Panc1 (cell line): Measurements from ENCODE around the gene ME1. TPM values are rescaled to one million over a fixed set of nuclear protein-coding genes. Genes with fewer than 3 reads are reported as not detected.

Experiments used
- ATAC-seq: fragments of 200-7000 bp; cut with Tn5 transposase; 2 replicates; pipeline ENCODE4 v1.9.1; 2020; ENCODE audit warnings: mild to moderate bottlenecking, moderate library complexity
- BruUV-seq: library from RNA; stranded (reverse); fragments of 400-500 nt; replicated peaks from 2 replicates; lab custom pipeline; 2021; lab: Mats Ljungman, UMichigan
- CTCF ChIA-PET: fragments of 300-600 bp; sonication (Branson Sonifier 250); formaldehyde crosslinking; loops from one replicate; lab custom pipeline; 2022; ENCODE audit warnings: antibody characterized with exemption; lab: Charles Lee
- POLR2A ChIA-PET: fragments of 300-600 bp; sonication (Branson Sonifier 250); formaldehyde crosslinking; loops from one replicate; lab custom pipeline; 2022; ENCODE audit warnings: antibody characterized with exemption; lab: Charles Lee
- DNase-seq: peaks from one replicate; pipeline ENCODE4 v3.0.0-alpha.2; 2010; ENCODE audit warnings: low read depth, low spot score
- H3K27ac ChIP-seq: 2 replicates; pipeline ENCODE4 v1.5.1; 2011; ENCODE audit warnings: mild to moderate bottlenecking, low read length, inconsistent platforms
- H3K27me3 ChIP-seq: fragments of 200-500 bp; sonication (Bioruptor generic); 2 replicates; pipeline ENCODE4 v1.6.0; 2014; ENCODE audit warnings: low read length, inconsistent platforms; ENCODE audit not compliant: control insufficient read depth, insufficient read depth
- H3K36me3 ChIP-seq: fragments of 200-500 bp; sonication (Bioruptor generic); 2 replicates; pipeline ENCODE4 v1.5.1; 2014; ENCODE audit warnings: inconsistent platforms, mild to moderate bottlenecking, low read length, moderate library complexity; ENCODE audit not compliant: control insufficient read depth, insufficient read depth
- H3K4me1 ChIP-seq: 2 replicates; pipeline ENCODE4 v1.5.1; 2011; ENCODE audit warnings: inconsistent platforms, mild to moderate bottlenecking, low read length, moderate library complexity; ENCODE audit not compliant: control insufficient read depth, insufficient read depth
- H3K4me3 ChIP-seq, 2 experiments: 2 replicates each; pipeline ENCODE4 v1.5.1; 2011 to 2012; ENCODE audit warnings: low read depth in 2 of 2, low read length in 2 of 2, mild to moderate bottlenecking in 2 of 2, inconsistent platforms in 1 of 2, moderate library complexity in 1 of 2
- H3K9me3 ChIP-seq: fragments of 200-500 bp; sonication (Bioruptor generic); 2 replicates; pipeline ENCODE4 v1.5.1; 2014; ENCODE audit warnings: low read depth, mild to moderate bottlenecking, inconsistent platforms, low read length, moderate library complexity; ENCODE audit not compliant: control insufficient read depth, insufficient read depth
- POLR2AphosphoS5 ChIP-seq: IDR thresholded peaks from 2 replicates; pipeline ENCODE4 v1.6.1; 2012; ENCODE audit warnings: mild to moderate bottlenecking, low read depth, low read length, moderate library complexity
- SIN3A ChIP-seq: IDR thresholded peaks from 2 replicates; pipeline ENCODE4 v1.6.1; 2012; ENCODE audit warnings: low read depth, mild to moderate bottlenecking, low read length, moderate library complexity, borderline replicate concordance; ENCODE audit not compliant: insufficient read depth
- TCF7L2 ChIP-seq: IDR thresholded peaks from 2 replicates; pipeline ENCODE4 v1.6.1; 2011; ENCODE audit warnings: mild to moderate bottlenecking, low read depth, low read length, inconsistent platforms
- in situ Hi-C: cut with HindIII; loops from 2 replicates; pipeline ENCODE4 v1.10.0; 2016; ENCODE audit warnings: low sequenced_read_pairs, low pct_unique_long_range_greater_than_20kb
- intact Hi-C: fragments of 100-400 bp; cut with micrococcal nuclease; formaldehyde crosslinking; loops from one replicate; pipeline ENCODE4 v1.10.0; 2022; ENCODE audit not compliant: unreplicated experiment
- total RNA-seq: library from RNA; stranded (reverse); gene quantifications from one replicate; pipeline ENCODE4 v1.2.1, GENCODE V29; 2021; ENCODE audit not compliant: unreplicated experiment
- TF ChIP-seq, protein P1 (sequence below): fragments of 450-650 bp; IDR thresholded peaks from 2 replicates; pipeline ENCODE4 v1.5.1; 2017; ENCODE audit warnings: mild to moderate bottlenecking
- TF ChIP-seq, protein P2 (sequence below), 2 experiments: IDR thresholded peaks; 2 replicates each; pipeline ENCODE4 v1.6.1; 2011 to 2012; ENCODE audit warnings: low read depth in 2 of 2, control low read depth in 1 of 2, low read length in 1 of 2, mild to moderate bottlenecking in 1 of 2, moderate library complexity in 1 of 2; ENCODE audit not compliant: insufficient read depth in 1 of 2

ME1 gene
- total RNA-seq, 1 experiment from 2014 or later, result 19.7 TPM

DNA sequence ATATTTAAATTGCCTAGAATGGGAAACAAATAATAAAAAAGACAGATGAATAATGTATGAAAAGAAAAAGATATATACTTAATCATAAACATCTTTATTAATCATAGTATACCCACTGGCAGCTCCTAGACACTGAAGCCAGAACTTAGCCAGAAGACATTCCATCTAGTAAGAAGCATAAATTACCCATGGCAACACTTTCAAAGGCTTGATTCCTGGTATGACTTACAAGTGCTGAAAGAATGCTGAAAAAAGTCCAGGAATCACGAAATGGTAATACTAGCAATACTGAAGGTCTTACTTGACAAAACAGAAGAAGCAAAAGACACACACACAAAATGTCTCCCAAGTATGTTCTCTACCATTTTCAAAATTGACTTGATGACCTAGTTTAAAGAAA lies 199.7 kb downstream of the ME1 start:
- intact Hi-C loops, result no loop called here

DNA sequence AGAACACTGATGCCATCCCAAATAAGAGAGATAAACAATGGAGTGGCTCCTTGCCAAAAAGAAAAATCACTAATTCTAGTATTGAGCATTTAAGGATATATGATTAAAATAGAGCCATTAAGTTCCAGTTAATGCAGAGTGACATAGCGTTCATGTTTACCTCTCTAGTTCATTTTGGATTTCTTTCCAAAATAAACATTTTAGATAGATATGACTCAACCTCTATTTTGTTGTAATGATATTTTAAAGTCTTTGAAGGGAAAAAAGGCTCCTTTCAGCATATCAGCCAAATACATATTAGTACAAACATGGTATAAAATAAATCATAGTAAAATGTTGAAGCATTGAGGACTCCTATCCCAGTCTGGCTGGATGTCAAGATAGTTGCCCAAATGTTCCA lies 204.3 kb downstream of the ME1 start:
- POLR2A ChIA-PET, result no interaction called here
- TF ChIP-seq POLR2AphosphoS5 (no peak), TCF7L2 (no peak), SIN3A (no peak)
- TF ChIP-seq, protein P1, sequence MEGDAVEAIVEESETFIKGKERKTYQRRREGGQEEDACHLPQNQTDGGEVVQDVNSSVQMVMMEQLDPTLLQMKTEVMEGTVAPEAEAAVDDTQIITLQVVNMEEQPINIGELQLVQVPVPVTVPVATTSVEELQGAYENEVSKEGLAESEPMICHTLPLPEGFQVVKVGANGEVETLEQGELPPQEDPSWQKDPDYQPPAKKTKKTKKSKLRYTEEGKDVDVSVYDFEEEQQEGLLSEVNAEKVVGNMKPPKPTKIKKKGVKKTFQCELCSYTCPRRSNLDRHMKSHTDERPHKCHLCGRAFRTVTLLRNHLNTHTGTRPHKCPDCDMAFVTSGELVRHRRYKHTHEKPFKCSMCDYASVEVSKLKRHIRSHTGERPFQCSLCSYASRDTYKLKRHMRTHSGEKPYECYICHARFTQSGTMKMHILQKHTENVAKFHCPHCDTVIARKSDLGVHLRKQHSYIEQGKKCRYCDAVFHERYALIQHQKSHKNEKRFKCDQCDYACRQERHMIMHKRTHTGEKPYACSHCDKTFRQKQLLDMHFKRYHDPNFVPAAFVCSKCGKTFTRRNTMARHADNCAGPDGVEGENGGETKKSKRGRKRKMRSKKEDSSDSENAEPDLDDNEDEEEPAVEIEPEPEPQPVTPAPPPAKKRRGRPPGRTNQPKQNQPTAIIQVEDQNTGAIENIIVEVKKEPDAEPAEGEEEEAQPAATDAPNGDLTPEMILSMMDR, result no peak
- TF ChIP-seq, protein P2, sequence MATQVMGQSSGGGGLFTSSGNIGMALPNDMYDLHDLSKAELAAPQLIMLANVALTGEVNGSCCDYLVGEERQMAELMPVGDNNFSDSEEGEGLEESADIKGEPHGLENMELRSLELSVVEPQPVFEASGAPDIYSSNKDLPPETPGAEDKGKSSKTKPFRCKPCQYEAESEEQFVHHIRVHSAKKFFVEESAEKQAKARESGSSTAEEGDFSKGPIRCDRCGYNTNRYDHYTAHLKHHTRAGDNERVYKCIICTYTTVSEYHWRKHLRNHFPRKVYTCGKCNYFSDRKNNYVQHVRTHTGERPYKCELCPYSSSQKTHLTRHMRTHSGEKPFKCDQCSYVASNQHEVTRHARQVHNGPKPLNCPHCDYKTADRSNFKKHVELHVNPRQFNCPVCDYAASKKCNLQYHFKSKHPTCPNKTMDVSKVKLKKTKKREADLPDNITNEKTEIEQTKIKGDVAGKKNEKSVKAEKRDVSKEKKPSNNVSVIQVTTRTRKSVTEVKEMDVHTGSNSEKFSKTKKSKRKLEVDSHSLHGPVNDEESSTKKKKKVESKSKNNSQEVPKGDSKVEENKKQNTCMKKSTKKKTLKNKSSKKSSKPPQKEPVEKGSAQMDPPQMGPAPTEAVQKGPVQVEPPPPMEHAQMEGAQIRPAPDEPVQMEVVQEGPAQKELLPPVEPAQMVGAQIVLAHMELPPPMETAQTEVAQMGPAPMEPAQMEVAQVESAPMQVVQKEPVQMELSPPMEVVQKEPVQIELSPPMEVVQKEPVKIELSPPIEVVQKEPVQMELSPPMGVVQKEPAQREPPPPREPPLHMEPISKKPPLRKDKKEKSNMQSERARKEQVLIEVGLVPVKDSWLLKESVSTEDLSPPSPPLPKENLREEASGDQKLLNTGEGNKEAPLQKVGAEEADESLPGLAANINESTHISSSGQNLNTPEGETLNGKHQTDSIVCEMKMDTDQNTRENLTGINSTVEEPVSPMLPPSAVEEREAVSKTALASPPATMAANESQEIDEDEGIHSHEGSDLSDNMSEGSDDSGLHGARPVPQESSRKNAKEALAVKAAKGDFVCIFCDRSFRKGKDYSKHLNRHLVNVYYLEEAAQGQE (IDR thresholded peaks at IDR 0.05; ENCODE audit: insufficient read depth in 1 of 2, low read depth in 2 of 2, low read length in 1 of 2), result no peak
- no peak overlapping the region for H3K4me3 ChIP-seq
- no TSS peak for BruUV-seq
- no peaks in the 10 kb centered on the region for H3K9me3 ChIP-seq
- CTCF ChIA-PET, result no interaction called here
- H3K4me1 ChIP-seq, result no peaks in the 10 kb centered on the region
- in situ Hi-C loops, result no loop called here
- H3K27ac ChIP-seq, result no peak overlapping the region
- ATAC-seq (no peak), DNase-seq (no peak)
- H3K27me3 ChIP-seq, result no peaks in the 10 kb centered on the region
- intact Hi-C loops, result no loop called here
- H3K36me3 ChIP-seq, result no peaks in the 10 kb centered on the region

More for the DNA sequence above, 199.7 kb downstream of the ME1 start:
- Histone ChIP-seq H3K36me3 (no peaks in the 10 kb centered on the region), H3K9me3 (no peaks in the 10 kb centered on the region), H3K27ac (no peak overlapping the region), H3K4me3 (no peak overlapping the region), H3K27me3 (no peaks in the 10 kb centered on the region), H3K4me1 (no peaks in the 10 kb centered on the region)
- no TSS peak for BruUV-seq
- ATAC-seq (no peak), DNase-seq (no peak)
- TF ChIP-seq, protein P2 (IDR thresholded peaks at IDR 0.05; ENCODE audit: insufficient read depth in 1 of 2, low read depth in 2 of 2, low read length in 1 of 2), result no peak
- TF ChIP-seq POLR2AphosphoS5 (no peak), SIN3A (no peak), TCF7L2 (no peak)
- TF ChIP-seq, protein P1, result no peak
- in situ Hi-C loops, result no loop called here
- CTCF ChIA-PET, result no interaction called here
- POLR2A ChIA-PET, result no interaction called here
